Measurements from ENCODE around the gene PSG1. TPM values are rescaled to one million over a fixed set of nuclear protein-coding genes. Genes with fewer than 3 reads are reported as not detected.
"Not testable (repeated sequence)": the region's sequence is repeated elsewhere in the genome, so short reads cannot be mapped to it uniquely, and the experiment has no call there.

PSG1 gene
- total RNA-seq, 2 donors from 2014 or later: not detected

DNA sequence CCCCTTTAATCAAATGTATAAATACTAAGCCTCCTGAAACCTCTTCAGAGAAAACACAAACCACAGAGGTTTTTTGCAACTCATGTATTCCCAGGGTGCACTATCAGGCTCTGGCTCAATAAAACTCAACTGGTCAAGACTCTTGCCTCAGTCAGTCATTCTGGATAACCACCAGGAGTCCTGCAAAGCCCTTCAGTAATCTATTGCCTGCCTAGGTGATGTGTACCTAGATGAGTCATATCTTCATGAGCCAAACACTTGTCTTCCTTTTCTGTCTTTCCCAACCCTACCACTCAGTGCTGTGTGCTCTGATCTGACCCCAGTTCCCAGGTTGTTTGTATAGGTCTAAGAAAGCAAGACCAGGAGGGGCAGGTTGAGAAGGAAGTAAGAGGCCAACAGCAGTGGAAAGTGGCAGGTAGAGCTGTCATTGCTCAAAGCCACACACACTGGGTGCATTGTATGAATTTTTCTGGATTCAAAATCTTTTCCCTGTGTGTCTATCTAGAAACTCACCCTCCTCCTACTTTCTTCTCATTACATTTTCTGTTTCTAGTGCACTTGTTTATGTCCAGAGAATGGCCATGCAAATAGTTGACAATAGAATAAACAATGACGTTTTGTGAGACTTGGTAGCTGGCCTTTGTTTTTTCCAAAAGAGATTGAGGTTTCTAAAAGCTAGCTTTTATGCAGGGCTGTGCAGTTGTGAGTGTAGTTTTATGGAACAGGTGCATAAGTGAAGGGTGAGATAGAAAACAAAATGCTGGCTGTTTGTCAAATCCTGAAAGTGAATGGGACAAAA is 48.1 kb downstream of the PSG1 start:
- Histone ChIP-seq H3K27me3 (no peaks in the 10 kb centered on the region), H3K4me3 (no peak overlapping the region), H3K27ac (no peak overlapping the region), H3K4me1 (no peaks in the 10 kb centered on the region), H3K36me3 (replicated peaks in 1 of 2; ENCODE audit: insufficient read depth in 1 of 2, low read depth in 2 of 2) (no peaks in the 10 kb centered on the region), H3K9me3 (no peaks in the 10 kb centered on the region)
- DNase-seq: no peak
- no peak for ATAC-seq
- intact Hi-C loops (cut with DNase I): no loop called here
- 18% methylated on average over 1 of the region's 1 CpG for WGBS, 2 donors
- TF ChIP-seq, protein P1, sequence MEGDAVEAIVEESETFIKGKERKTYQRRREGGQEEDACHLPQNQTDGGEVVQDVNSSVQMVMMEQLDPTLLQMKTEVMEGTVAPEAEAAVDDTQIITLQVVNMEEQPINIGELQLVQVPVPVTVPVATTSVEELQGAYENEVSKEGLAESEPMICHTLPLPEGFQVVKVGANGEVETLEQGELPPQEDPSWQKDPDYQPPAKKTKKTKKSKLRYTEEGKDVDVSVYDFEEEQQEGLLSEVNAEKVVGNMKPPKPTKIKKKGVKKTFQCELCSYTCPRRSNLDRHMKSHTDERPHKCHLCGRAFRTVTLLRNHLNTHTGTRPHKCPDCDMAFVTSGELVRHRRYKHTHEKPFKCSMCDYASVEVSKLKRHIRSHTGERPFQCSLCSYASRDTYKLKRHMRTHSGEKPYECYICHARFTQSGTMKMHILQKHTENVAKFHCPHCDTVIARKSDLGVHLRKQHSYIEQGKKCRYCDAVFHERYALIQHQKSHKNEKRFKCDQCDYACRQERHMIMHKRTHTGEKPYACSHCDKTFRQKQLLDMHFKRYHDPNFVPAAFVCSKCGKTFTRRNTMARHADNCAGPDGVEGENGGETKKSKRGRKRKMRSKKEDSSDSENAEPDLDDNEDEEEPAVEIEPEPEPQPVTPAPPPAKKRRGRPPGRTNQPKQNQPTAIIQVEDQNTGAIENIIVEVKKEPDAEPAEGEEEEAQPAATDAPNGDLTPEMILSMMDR (IDR thresholded peaks at IDR 0.05): no peak
- no peak for TF ChIP-seq POLR2A (IDR thresholded peaks at IDR 0.05)

DNA sequence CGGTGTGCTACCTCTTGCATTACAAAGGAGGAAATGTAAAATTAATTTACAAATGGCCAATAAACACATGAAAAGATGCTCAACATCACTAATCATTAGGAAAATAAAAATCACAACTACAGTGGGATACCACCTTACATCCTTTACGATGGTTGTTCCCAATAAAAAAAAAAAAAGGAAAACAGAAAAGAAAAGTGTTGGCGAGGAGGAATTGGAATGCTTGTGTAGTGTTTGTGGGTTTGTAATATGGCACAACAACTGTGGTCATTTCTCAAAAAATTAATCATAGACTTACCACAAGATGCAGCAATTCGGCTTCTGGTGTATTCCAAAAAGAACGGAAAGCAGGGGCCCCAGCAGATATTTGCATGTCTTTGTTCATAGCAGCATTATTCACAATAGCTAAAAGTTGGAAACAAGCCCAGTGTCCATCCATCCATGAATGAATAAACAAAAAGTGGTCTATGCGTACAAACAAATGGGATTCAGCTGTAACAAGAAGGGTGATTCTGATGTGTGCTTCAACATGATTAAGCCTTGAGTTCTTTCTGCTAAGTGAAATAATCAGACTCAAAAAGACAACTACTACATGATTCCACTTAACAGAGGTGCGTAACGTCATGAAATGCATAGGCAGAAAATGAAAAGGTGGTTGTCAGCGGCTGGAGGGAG is 58.1 kb downstream of the PSG1 start:
- H3K27ac ChIP-seq; DNase-seq; H3K9me3 ChIP-seq; H3K27me3 ChIP-seq; H3K4me1 ChIP-seq; H3K4me3 ChIP-seq; ATAC-seq; H3K36me3 ChIP-seq (replicated peaks in 1 of 2; ENCODE audit: insufficient read depth in 1 of 2, low read depth in 2 of 2); intact Hi-C loops (cut with DNase I): not testable (repeated sequence)
- WGBS, 2 donors: 69 to 70% methylated on average over 9 of the region's 9 CpGs

DNA sequence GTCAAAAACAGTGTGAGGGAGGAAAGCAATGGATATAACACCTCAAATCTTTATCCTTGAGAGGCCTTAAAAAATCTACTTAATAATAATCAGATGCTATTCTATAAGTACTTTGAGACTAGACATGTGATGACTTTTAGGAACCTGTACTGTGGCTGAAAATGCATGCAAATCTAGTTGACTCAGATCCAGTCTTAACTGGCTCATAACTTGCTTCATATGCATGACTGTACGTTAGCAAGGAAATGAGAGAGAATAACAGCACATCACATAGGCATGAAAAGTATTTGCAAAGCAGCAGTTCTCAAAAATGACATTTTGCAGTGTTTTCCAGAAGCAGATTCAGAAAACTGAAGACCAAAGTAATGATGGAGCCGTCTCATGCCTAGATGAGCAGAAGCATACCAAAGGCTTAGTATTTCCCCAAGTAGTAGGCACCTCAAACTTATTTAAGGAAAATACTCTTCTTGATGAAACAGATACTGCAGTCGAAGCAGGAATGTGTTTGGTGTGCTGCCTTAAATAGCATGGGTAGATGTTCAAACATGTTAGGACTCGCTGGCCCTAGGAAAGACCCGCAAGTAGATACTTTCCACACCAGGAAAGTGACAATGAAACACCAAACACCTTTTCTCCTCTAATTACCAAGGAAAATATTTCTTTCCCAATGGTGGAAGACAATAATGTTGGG is 59.4 kb downstream of the PSG1 start:
- ATAC-seq; H3K27me3 ChIP-seq; DNase-seq; H3K9me3 ChIP-seq; H3K4me3 ChIP-seq; H3K4me1 ChIP-seq; H3K27ac ChIP-seq; intact Hi-C loops (cut with DNase I); H3K36me3 ChIP-seq (replicated peaks in 1 of 2; ENCODE audit: insufficient read depth in 1 of 2, low read depth in 2 of 2): not testable (repeated sequence)
- 47 to 67% methylated on average over 5 of the region's 5 CpGs for WGBS, 2 donors

DNA sequence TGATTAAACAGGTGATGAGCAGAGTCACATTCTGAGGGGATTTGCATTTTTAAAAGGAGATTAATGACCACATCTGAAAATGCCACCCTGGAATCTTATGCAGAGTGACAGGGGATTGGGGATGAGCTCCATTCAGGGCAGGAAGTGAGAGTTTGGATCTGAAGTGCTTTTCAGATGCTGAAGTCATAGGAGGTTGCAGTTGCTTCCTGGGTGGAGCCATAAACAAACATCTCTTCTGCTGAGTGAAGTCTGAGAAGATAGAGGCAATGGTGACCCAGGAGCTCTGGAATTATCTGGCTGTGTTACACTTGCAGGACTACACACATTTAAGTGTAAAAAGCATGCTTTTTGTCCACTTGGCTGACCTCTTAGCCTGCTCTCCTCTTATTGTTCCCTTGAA is 62.6 kb downstream of the PSG1 start:
- ATAC-seq: no peak
- H3K9me3 ChIP-seq: no peaks in the 10 kb centered on the region
- TF ChIP-seq POLR2A (IDR thresholded peaks at IDR 0.05): no peak
- TF ChIP-seq, protein P1 (IDR thresholded peaks at IDR 0.05): no peak
- no peak for DNase-seq
- intact Hi-C loops (cut with DNase I): no loop called here
- no peak overlapping the region for H3K27ac ChIP-seq
- H3K27me3 ChIP-seq: no peaks in the 10 kb centered on the region
- H3K36me3 ChIP-seq (replicated peaks in 1 of 2; ENCODE audit: insufficient read depth in 1 of 2, low read depth in 2 of 2): no peaks in the 10 kb centered on the region
- no peaks in the 10 kb centered on the region for H3K4me1 ChIP-seq
- no peak overlapping the region for H3K4me3 ChIP-seq

Other genes starting within 250 kb of the PSG1 start
- gene PSG3, start 139.2 kb downstream of the PSG1 start, total RNA-seq: not detected
- not detected for gene PSG8, start 114.0 kb downstream of the PSG1 start, total RNA-seq
- gene PSG6, start 38.2 kb upstream of the PSG1 start, total RNA-seq: not detected
- not detected for gene PSG7, start 57.5 kb upstream of the PSG1 start, total RNA-seq
- gene PSG11, start 146.8 kb upstream of the PSG1 start, total RNA-seq: not detected
- gene PSG2, start 203.0 kb upstream of the PSG1 start, total RNA-seq: not detected

Data from body of pancreas (tissue), 4 donors.